ENCODE measurements around the gene LRCH3.
"Not testable (repeated sequence)": the region's sequence is repeated elsewhere in the genome, so short reads cannot be mapped to it uniquely, and the experiment has no call there.

Gene LRCH3

DNA sequence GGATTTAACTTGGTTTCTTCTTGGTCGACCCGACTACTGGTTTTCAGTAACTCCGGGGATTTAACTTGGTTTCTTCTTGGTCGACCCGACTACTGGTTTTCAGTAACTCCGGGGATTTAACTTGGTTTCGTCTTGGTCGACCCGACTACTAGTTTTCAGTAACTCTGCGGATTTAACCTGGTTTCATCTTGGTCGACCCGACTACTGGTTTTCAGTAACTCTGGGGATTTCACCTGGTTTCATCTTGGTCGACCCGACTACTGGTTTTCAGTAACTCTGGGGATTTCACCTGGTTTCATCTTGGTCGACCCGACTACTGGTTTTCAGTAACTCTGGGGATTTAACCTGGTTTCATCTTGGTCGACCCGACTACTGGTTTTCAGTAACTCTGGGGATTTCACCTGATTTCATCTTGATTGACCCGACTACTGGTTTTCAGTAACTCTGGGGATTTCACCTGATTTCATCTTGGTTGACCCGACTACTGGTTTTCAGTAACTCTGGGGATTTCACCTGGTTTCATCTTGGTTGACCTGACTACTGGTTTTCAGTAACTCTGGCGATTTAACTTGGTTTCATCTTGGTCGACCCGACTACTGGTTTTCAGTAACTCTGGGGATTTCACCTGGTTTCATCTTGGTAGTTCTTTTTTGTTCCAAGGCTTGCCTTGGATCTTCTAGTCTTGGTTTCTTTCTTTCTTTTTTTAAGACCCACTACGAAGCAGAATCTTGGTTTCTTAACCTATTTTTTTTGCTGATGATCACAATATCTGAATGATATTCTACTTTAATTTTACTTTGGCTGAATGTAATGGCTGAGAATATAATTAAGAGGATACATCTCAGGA, 130.6 kb downstream of the LRCH3 start:
- DNase-seq (ENCODE audit: low read depth in 2 of 2), result not testable (repeated sequence)

DNA sequence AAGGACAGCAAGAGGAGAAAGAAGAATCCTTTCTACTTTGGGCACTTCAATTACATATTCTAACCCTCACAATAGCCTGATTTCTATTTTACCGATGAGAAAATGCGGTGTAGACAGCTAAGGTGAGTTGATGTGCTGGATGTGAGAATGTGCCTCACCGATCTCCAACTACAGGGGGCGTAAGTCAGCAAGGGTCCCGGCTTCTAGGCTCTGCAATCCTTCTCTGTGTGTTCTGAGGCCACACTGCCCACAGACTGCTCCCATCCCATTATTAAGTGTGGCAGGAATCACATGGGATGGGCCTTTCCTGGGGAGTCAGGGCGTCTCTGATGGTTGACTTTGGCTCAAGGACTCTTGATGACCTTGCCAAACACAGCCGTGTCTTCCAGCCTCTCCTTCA, 135.4 kb downstream of the LRCH3 start:
- no peak for DNase-seq (ENCODE audit: low read depth in 2 of 2)

DNA sequence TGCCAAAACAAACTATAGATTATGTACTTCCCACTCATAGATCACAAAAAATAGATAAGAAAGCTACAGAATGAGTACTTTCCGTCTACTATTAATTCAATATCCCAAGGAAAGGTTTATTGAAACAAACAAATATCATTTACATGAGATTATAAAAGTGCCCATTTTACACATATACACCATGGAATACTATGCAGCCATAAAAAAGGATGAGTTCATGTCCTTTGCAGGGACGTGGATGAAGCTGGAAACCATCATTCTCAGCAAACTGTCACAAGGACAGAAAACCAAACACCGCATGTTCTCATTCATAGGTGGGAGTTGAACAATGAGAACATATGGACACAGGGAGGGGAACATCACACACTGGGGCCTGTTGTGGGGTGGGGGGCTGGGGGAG, 136.5 kb downstream of the LRCH3 start:
- DNase-seq (ENCODE audit: low read depth in 2 of 2), result not testable (repeated sequence)

DNA sequence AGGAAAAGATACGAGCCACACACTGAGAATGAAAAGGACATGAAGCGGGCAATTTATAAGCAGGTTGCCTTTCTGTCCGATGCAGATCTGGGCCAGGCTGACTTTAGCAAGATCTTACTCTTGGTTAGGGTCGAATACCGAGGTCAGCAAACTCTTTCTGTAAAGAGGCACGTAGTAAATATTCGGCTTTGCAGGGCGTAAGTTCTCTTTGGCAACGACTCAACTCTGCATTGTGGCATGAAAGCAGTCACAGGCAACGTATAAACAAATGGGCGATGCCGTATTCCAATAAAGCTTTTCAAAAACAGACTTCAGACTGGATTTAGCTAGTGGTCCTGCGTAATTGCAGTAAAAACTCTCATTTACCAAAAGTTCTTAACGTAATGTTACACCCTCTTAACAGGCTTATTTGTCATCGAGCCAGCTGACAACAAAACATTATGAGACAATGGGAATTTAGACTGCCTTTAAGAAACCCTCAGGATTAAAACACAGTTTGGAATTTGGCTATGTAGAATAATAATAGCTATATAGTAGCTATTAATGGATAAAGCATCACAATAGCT, 145.8 kb downstream of the LRCH3 start:
- DNase-seq (ENCODE audit: low read depth in 2 of 2), result no peak
